ENCODE measurements around the gene ALOX5.

- TF ChIP-seq CTCF (conservative IDR thresholded peaks at IDR 0.05; ENCODE audit: low read depth, low read length) (no peak), EZH2 (IDR thresholded peaks at IDR 0.05; ENCODE audit: borderline replicate concordance, low read depth, low read length, poor library complexity, severe bottlenecking) (no peak)
Measured at GRCh38 chr10:45425621-45426563, 51.9 kb downstream of the ALOX5 start.
